Heart left ventricle (tissue), 16 donors: ENCODE measurements around the gene C20orf202. TPM values are rescaled to one million over a fixed set of nuclear protein-coding genes. Genes with fewer than 3 reads are reported as not detected.

ENCODE experiments used
- ATAC-seq, 4 donors: fragments of 200-7000 bp; cut with Tn5 transposase; one replicate each; pipeline ENCODE4 v1.9.1; 2020 to 2022; ENCODE audit warnings: moderate library complexity in 4 of 4, mild to moderate bottlenecking in 3 of 4, moderate number of reproducible peaks in 1 of 4
- DNase-seq, 5 donors: peaks; one replicate each; pipeline ENCODE4 v3.0.0-alpha.2; 2020
- H3K27ac ChIP-seq, 12 donors: fragments of 200-600 bp; sonication (generic) in 4 of 12; one replicate each; pipeline versions ENCODE4 v1.5.0 to v1.8.0; 2016 to 2022; ENCODE audit warnings: mild to moderate bottlenecking in 2 of 12
- H3K27me3 ChIP-seq, 9 donors: fragments of 200-600 bp; sonication (generic) in 2 of 9; one replicate each; pipeline versions ENCODE4 v1.5.1 to v1.8.0; 2016 to 2022; ENCODE audit warnings: mild to moderate bottlenecking in 3 of 9
- H3K36me3 ChIP-seq, 9 donors: fragments of 200-600 bp; sonication (generic) in 2 of 9; one replicate each; pipeline versions ENCODE4 v1.5.0 to v1.8.0; 2018 to 2022; ENCODE audit warnings: mild to moderate bottlenecking in 2 of 9
- H3K4me1 ChIP-seq, 12 donors: fragments of 200-600 bp; sonication (generic) in 4 of 12; one replicate each; pipeline versions ENCODE4 v1.5.0 to v1.8.0; 2016 to 2022; ENCODE audit warnings: mild to moderate bottlenecking in 3 of 12
- H3K4me3 ChIP-seq, 12 donors: fragments of 200-600 bp; sonication (generic) in 4 of 12; one replicate each; pipeline versions ENCODE4 v1.5.0 to v1.8.0; 2017 to 2022; ENCODE audit warnings: mild to moderate bottlenecking in 9 of 12, moderate library complexity in 4 of 12
- H3K9me3 ChIP-seq, 12 donors: fragments of 200-600 bp; sonication (generic) in 4 of 12; one replicate each; pipeline versions ENCODE4 v1.5.0 to v1.8.0; 2016 to 2022; ENCODE audit warnings: mild to moderate bottlenecking in 1 of 12
- CTCF ChIP-seq, 12 donors: fragments of 200-600 bp; sonication (generic) in 4 of 12; IDR thresholded peaks; one replicate each; pipeline versions ENCODE4 v1.5.0 to v1.8.0; 2018 to 2022; ENCODE audit warnings: antibody characterized with exemption in 12 of 12, mild to moderate bottlenecking in 5 of 12
- POLR2A ChIP-seq, 2 donors: fragments of 450-650 bp; IDR thresholded peaks; one replicate each; pipeline ENCODE4 v1.6.1; 2017; ENCODE audit warnings: antibody characterized with exemption in 2 of 2, mild to moderate bottlenecking in 2 of 2, moderate library complexity in 2 of 2
- WGBS, 4 donors: extraction: QIAGEN DNeasy Blood & Tissue Kit in 2 of 4; methylation state at CpG; one replicate each; pipeline versions ENCODE4 v1.1.5 to v1.1.7; 2013 to 2018; 5-methylcytosine and 5-hydroxymethylcytosine counted together
- intact Hi-C, 10 donors: fragments of 100-400 bp; cut with DNase I; formaldehyde crosslinking; loops; one replicate each; pipeline versions ENCODE4 v1.11.1 to v1.14.2; 2022
- polyA plus RNA-seq, 2 donors: library from polyadenylated mRNA; stranded (reverse); fragments of 200-250 nt; gene quantifications; one replicate each; pipeline ENCODE4 v1.2.3, GENCODE V29; 2013
- total RNA-seq, 9 donors: library from RNA; depleted of rRNA in 2 of 9; stranded (reverse); fragments of >200 nt in 2 of 9; fragmentation: NEBNext Ultra II Directional in 3 of 9; extraction: Animal tissue kit (Norgen Biotek cat#: 25700) in 3 of 9; gene quantifications; one replicate each; pipeline versions ENCODE4 v1.1.0 to v1.2.4, GENCODE V29; 2016 to 2023
- donor health status: ischemic (EF 13 %, LVEDD 7.1; RV severe dilation, severe dysfunction).
- donor health status: healthy with polysubstance abuse.
- donor health status: DM: no; HTN: yes; CAD: no.
- donor health status: DM: no; HTN: no; CAD: no.
- donor health status: ischemic (EF 25% LVEDD 6.9; RV normal size, moderate dysfunction).
- donor health status: ischemic (EF 25% LVEDD 5.7; RV mildly dilated, moderate dysfunction).
- donor health status: healthy.
- donor health status: DM: yes; HTN: yes; CAD: no.
- donor health status: ischemic (EF 35%, LVEDD 5.7; RV mildly dilated, moderate dysfunction).
- donor health status: nonischemic (EF 11% LVEDD 7.7; RV severe dilation, severe dysfunction).
- donor health status: DM: yes; HTN: yes; CAD: no.
- donor health status: PGD.
- donor health status: ischemic (EF 29% LVEDD 5.4; RV normal size, mild dysfunction).
- donor health status: nonischemic (EF 23%, LVEDD 6.1; RV moderate dilation, normal function).

The C20orf202 gene
- total and polyA plus RNA-seq, 11 donors, result 0.21 to 0.47 (median 0.32) TPM; not detected in 1

- ATAC-seq (no peak), DNase-seq (no peak)
- 44 to 77% (median 61%) methylated on average over 3 of the region's 3 CpGs for WGBS, 4 donors
- Histone ChIP-seq H3K9me3 (no peaks in the 10 kb centered on the region), H3K4me1 (no peaks in the 10 kb centered on the region), H3K27me3 (peaks cover 0 to 22% (median 3%) of the 10 kb centered on the region in 9 donors), H3K36me3 (no peaks in the 10 kb centered on the region), H3K4me3 (no peak overlapping the region), H3K27ac (no peak overlapping the region)
- intact Hi-C loops, result no loop called here
- TF ChIP-seq CTCF (IDR thresholded peaks at IDR 0.05), result no peak
- no peak for TF ChIP-seq POLR2A (IDR thresholded peaks at IDR 0.05)
Observed at GRCh38 chr20:1252416-1252815, 49.2 kb downstream of the C20orf202 start.

GRCh38 chr20:1254254-1254653, 51.0 kb downstream of the C20orf202 start:
- no peaks in the 10 kb centered on the region for H3K36me3 ChIP-seq
- intact Hi-C loops, result no loop called here
- no peak overlapping the region for H3K4me3 ChIP-seq
- ATAC-seq (no peak), DNase-seq (no peak)
- H3K9me3 ChIP-seq, result no peaks in the 10 kb centered on the region
- WGBS, 4 donors, result 49 to 59% (median 58%) methylated on average over 2 of the region's 2 CpGs
- H3K27me3 ChIP-seq, result peaks cover 0 to 25% (median 3%) of the 10 kb centered on the region in 9 donors
- no peaks in the 10 kb centered on the region for H3K4me1 ChIP-seq
- TF ChIP-seq CTCF (IDR thresholded peaks at IDR 0.05) (no peak), POLR2A (IDR thresholded peaks at IDR 0.05) (no peak)
- no peak overlapping the region for H3K27ac ChIP-seq

- no peak overlapping the region for H3K4me3 ChIP-seq
- no peak for DNase-seq
- 57 to 86% (median 77%) methylated on average over 2 of the region's 2 CpGs for WGBS, 4 donors
- H3K27me3 ChIP-seq, result peaks cover 0 to 30% (median 6%) of the 10 kb centered on the region in 9 donors
- H3K9me3 ChIP-seq, result no peaks in the 10 kb centered on the region
- no peak for TF ChIP-seq POLR2A (IDR thresholded peaks at IDR 0.05)
- no peak for TF ChIP-seq CTCF (IDR thresholded peaks at IDR 0.05)
- no peaks in the 10 kb centered on the region for H3K4me1 ChIP-seq
- no peak for ATAC-seq
- no peaks in the 10 kb centered on the region for H3K36me3 ChIP-seq
- H3K27ac ChIP-seq, result no peak overlapping the region
- intact Hi-C loops, result no loop called here
Observed at GRCh38 chr20:1255675-1256074, 52.4 kb downstream of the C20orf202 start.

Other genes with a start within 250 kb of the C20orf202 start
- gene RSPO4, start 201.1 kb upstream of the C20orf202 start, total RNA-seq, result under 1 TPM in 2 of 9 donors, not detected in 7; 0.25 to 0.27 TPM
- under 1 TPM in 1 of 2 donors, not detected in 1; 0.04 TPM for gene RSPO4, start 201.1 kb upstream of the C20orf202 start, polyA plus RNA-seq
- 100 to 1,000 TPM; 116 to 184 (median 141) TPM for gene PSMF1, start 84.9 kb upstream of the C20orf202 start, total RNA-seq
- 10 to 100 TPM; 24.6 to 88.2 TPM for gene PSMF1, start 84.9 kb upstream of the C20orf202 start, polyA plus RNA-seq
- gene TMEM74B, start 18.5 kb upstream of the C20orf202 start, total RNA-seq, result 1 to 10 TPM in 8 of 9 donors, under 1 TPM in 1; 0.69 to 5.6 (median 1.9) TPM
- 1 to 10 TPM in 1 of 2 donors, under 1 TPM in 1; 0.55 to 6.6 TPM for gene TMEM74B, start 18.5 kb upstream of the C20orf202 start, polyA plus RNA-seq
- gene RAD21L1, start 22.6 kb downstream of the C20orf202 start, total RNA-seq, result not detected
- not detected for gene RAD21L1, start 22.6 kb downstream of the C20orf202 start, polyA plus RNA-seq
- gene SNPH, start 62.8 kb downstream of the C20orf202 start, total RNA-seq, result 10 to 100 TPM in 7 of 9 donors, 1 to 10 TPM in 2; 6.5 to 17.4 (median 11.7) TPM
- gene SNPH, start 62.8 kb downstream of the C20orf202 start, polyA plus RNA-seq, result 1 to 10 TPM; 4.3 to 5.8 TPM
- 1 to 10 TPM in 8 of 9 donors, under 1 TPM in 1; 0.65 to 4.2 (median 2.1) TPM for gene SDCBP2, start 125.7 kb downstream of the C20orf202 start, total RNA-seq
- gene SDCBP2, start 125.7 kb downstream of the C20orf202 start, polyA plus RNA-seq, result 1 to 10 TPM; 1.8 to 3.6 TPM
- 100 to 1,000 TPM in 8 of 9 donors, 10 to 100 TPM in 1; 71.3 to 316 (median 144) TPM for gene FKBP1A, start 189.6 kb downstream of the C20orf202 start, total RNA-seq
- gene FKBP1A, start 189.6 kb downstream of the C20orf202 start, polyA plus RNA-seq, result 100 to 1,000 TPM in 1 of 2 donors, 10 to 100 TPM in 1; 89.6 to 401 TPM